Activated CD8-positive, alpha-beta memory T cell treated with anti-CD3 and anti-CD28 coated beads, Interleukin-2, amount 10 ng/mL, durations not matched to agents 7 days and 5 days (primary cell): ENCODE measurements around the gene SIPA1L3. TPM values are rescaled to one million over a fixed set of nuclear protein-coding genes. Genes with fewer than 3 reads are reported as not detected.
"Not testable (repeated sequence)": the region's sequence is repeated elsewhere in the genome, so short reads cannot be mapped to it uniquely, and the experiment has no call there.

Source experiments
- ATAC-seq: fragments of 150-1000 bp; cut with Tn5 transposase; one replicate; pipeline ENCODE4 v1.10.0; 2021; ENCODE audit warnings: moderate library complexity
- CTCF ChIA-PET: fragments of 350-600 bp; sonication (Branson Sonifier 250); formaldehyde crosslinking; loops from one replicate; lab custom pipeline; 2021; ENCODE audit warnings: antibody characterized with exemption; lab: Charles Lee
- DNase-seq: peaks from one replicate; pipeline ENCODE4 v3.0.0-alpha.2; 2020
- H3K27ac Mint-ChIP-seq: one replicate; pipeline ENCODE4 v1.8.0; 2021; ENCODE audit warnings: mild to moderate bottlenecking, mixed read lengths
- H3K27me3 Mint-ChIP-seq: one replicate; pipeline ENCODE4 v1.8.0; 2021; ENCODE audit warnings: mixed read lengths
- H3K36me3 Mint-ChIP-seq: one replicate; pipeline ENCODE4 v1.8.0; 2021; ENCODE audit warnings: mild to moderate bottlenecking, mixed read lengths
- H3K4me1 Mint-ChIP-seq: one replicate; pipeline ENCODE4 v1.8.0; 2021; ENCODE audit warnings: mixed read lengths
- H3K4me3 Mint-ChIP-seq: one replicate; pipeline ENCODE4 v1.8.0; 2021; ENCODE audit warnings: mild to moderate bottlenecking, moderate library complexity, mixed read lengths
- H3K9me3 Mint-ChIP-seq: one replicate; pipeline ENCODE4 v1.8.0; 2022; ENCODE audit warnings: low read depth, mixed read lengths
- total RNA-seq, 2 experiments: library from RNA; stranded (reverse); gene quantifications; one replicate each; pipeline ENCODE4 v1.2.3, GENCODE V29; 2021

The SIPA1L3 gene
- total RNA-seq, 2 experiments from 2014 or later: 16.6 to 21.6 TPM

DNA sequence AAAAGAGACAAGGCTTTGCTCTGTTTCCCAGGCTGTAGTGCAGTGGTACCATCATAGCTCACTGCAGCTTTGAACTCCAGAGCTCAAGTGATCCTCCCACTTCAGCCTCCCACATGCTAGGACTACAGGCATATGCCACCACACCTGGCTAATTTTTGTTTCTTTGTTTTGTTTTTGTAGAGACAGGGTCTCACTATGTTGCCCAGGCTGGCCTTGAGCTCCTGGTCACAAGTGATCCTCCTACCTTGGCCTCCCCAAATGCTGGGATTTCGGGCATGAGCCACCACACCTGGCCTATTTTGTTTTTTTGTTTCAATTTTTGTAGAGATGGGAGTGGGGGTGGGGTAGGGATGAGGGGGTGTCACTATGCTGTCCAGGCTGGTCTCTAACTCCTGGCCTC, 7.6 kb upstream of the SIPA1L3 start:
- peaks cover 5% of the 10 kb centered on the region for H3K4me1 Mint-ChIP-seq
- no peak overlapping the region for H3K4me3 Mint-ChIP-seq
- no peaks in the 10 kb centered on the region for H3K27me3 Mint-ChIP-seq
- H3K27ac Mint-ChIP-seq: no peak overlapping the region
- ATAC-seq: no peak
- no peaks in the 10 kb centered on the region for H3K36me3 Mint-ChIP-seq
- DNase-seq: no peak
- no peaks in the 10 kb centered on the region for H3K9me3 Mint-ChIP-seq
- CTCF ChIA-PET: interaction anchor here (0.6 to 3.2 kb wide), 8 partner anchors 8 to 1573 kb away, joined by 3 to 18 read pairs (median 3); partner anchors contain the start of genes PSMD8, SIPA1L3 and WDR87

DNA sequence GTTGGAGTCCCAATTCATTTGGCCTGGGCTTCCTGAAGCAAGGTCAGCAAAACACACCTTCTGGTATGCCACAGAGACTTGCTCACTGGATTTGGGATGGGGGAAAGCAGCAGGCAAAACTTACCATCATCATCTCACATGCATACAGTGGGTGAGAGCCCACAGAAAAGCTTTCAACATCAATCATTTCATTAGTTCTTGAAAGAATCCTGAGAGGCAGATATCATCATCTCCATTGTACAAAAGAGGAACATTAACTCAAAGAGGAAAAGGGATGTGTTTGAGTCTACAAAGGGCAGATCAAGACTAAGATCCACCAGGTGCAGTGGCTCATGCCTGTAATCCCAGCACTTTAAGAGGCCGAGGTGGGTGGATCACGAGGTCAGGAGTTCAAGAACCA, 7.0 kb upstream of the SIPA1L3 start:
- H3K4me3 Mint-ChIP-seq: no peak overlapping the region
- CTCF ChIA-PET: interaction anchor here (0.6 to 3.4 kb wide), 7 partner anchors 7 to 1574 kb away, joined by 3 to 29 read pairs (median 3); partner anchors contain the start of genes SIPA1L3 and WDR87
- no peak for ATAC-seq
- H3K9me3 Mint-ChIP-seq: no peaks in the 10 kb centered on the region
- H3K27me3 Mint-ChIP-seq: no peaks in the 10 kb centered on the region
- no peak for DNase-seq
- H3K36me3 Mint-ChIP-seq: no peaks in the 10 kb centered on the region
- H3K27ac Mint-ChIP-seq: no peak overlapping the region
- peaks cover 5% of the 10 kb centered on the region for H3K4me1 Mint-ChIP-seq

DNA sequence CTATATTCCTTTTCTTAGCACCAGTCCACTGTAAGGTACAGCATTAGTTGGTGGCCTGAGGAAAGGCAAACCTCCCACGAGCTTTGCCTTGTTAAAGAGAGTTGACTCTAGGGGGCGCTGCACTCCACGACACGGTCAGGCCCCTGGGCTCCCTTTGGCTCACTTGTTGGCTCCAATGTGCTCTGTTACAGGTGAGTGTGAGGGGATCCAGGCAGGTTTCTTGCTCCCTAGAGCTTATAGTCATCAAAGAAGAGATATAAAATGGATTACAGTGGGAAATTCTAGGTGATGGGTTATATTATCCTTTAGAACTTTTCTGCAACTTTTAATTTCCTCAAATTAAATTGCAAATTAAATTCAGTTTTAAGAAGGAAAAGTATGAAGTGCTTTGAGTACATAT, 4.3 kb upstream of the SIPA1L3 start:
- no peak overlapping the region for H3K4me3 Mint-ChIP-seq
- H3K27me3 Mint-ChIP-seq: no peaks in the 10 kb centered on the region
- no peak for ATAC-seq
- peak; percentile 87 for DNase-seq
- no peak overlapping the region for H3K27ac Mint-ChIP-seq
- peaks cover 6% of the 10 kb centered on the region for H3K4me1 Mint-ChIP-seq
- H3K36me3 Mint-ChIP-seq: no peaks in the 10 kb centered on the region
- H3K9me3 Mint-ChIP-seq: no peaks in the 10 kb centered on the region
- CTCF ChIA-PET: interaction anchor here (0.6 to 3.7 kb wide), 42 partner anchors 13 to 500 kb away, joined by 3 to 29 read pairs (median 4); partner anchors contain the start of genes CATSPERG, FAM98C, GGN and KCNK6

DNA sequence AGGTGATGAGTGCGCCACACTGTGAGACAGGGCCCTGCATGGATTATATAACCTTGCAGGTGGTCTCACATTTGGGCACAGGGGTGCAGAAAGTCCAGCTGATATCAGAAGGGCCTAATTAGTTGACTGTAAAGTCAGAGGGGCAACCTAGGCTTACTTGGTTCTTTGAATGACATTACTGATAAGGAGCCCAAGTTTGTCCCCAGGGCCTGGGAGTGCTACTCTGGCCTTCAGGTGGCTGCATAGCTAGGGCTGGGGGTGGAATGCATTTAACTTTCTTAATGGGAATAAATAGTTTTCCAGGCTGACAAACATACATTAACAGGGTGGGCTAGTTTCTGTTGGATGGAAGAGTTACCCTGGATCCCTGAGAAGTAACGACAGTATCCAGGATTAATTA, 3.9 kb upstream of the SIPA1L3 start:
- Mint-ChIP-seq H3K4me3 (no peak overlapping the region), H3K4me1 (peaks cover 10% of the 10 kb centered on the region), H3K27me3 (no peaks in the 10 kb centered on the region), H3K27ac (no peak overlapping the region), H3K9me3 (no peaks in the 10 kb centered on the region), H3K36me3 (no peaks in the 10 kb centered on the region)
- CTCF ChIA-PET: interaction anchor here (0.6 to 3.7 kb wide), 34 partner anchors 16 to 586 kb away, joined by 3 to 29 read pairs (median 6); partner anchors contain the start of genes CATSPERG, GGN, KCNK6 and PSMD8
- DNase-seq (no peak), ATAC-seq (no peak)

DNA sequence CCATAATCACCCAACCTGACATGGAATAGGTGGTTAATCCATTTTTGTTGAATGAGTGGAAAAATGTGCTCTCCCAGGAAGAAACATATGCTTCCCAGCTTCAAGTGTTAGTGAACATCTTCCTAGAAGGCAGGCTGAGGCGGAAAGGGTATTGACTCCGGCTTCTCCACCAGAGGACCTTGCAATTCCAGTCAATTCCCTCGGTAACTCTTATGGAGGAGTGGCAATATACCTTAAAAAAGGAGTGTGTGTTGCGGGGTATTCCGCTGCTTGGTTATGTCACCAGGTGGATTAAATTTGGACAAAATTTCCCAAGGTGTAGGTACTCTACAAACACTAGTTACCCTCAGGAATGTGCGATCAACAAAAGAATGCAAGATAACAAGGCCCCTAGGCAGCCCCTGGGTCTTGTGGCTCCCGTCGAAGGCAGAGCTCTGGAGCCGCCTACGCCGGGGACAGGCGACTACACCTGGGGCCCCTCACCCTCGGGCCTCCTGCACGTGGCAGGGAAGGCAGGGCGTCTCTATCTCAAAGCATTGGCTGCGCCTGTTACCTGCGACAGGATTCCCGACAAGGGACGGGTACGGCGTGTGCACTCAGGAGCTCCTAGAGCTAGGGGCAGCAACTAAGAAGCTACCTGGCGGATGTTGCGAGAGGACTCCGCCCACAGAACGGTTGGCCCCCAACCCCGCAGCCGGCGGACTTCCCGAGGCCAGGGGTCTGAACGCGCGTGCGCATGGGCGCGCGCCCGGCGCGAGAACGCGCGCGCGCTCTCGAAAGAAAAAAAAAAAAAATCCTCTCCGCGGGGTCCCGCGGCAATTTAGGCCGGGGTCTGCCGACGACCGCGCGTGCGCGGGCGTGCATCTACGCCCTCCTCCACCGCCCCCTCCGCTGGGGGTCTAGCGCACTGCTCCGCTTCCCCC, 801 bp upstream of the SIPA1L3 start, which contains the start of gene WDR87:
Gene WDR87 (minus strand): TSS at position 649 of the 923 bp plus-strand sequence. CDS start 8,355 bp downstream, outside the sequence.
- Mint-ChIP-seq H3K27me3 (no peaks in the 10 kb centered on the region), H3K27ac (peak within 1 kb of the TSS; percentile 82), H3K4me3 (peak within 1 kb of the TSS; percentile 75), H3K4me1 (peaks cover 15% of the 10 kb centered on the region), H3K9me3 (no peaks in the 10 kb centered on the region), H3K36me3 (no peaks in the 10 kb centered on the region)
- CTCF ChIA-PET: interaction anchor here (0.7 to 2.8 kb wide), 17 partner anchors 8 to 497 kb away, joined by 3 to 18 read pairs (median 4); partner anchors contain the start of genes CATSPERG, FAM98C and PSMD8
- DNase-seq (peak; percentile 58), ATAC-seq (peak; percentile 20)

DNA sequence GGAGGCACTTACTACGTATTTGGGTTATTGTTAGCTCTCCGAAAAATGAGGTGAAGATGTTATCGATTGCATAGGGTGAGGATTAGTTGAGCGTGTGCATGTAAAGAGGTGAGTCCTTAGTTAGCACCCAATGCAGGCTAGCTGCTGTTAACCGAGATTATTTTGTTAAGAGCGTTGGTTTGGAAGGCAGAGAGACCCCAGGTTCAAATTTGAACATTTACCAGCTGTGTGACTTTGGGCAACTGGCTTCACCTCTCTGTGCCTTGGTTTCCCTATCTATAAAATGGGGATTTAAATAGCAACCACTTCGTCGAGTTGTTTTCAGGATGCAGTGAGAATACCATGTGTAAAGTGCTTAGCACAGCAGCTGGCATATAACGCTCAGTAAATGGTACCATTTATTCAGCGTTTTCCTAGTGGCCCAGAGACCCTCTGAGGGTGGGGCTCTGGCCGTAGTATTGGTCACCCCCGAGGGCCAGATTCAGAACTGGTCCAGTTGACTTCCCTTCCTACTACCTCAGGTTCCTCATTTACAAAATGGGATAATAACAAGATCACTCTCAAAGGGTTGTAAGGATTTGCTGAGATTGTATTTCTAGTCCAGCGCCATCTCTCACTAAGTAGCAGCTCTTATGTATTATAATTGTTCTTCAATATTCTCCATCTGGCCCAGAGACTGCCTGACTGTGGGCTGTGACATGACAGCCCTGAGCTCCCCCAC, 887 bp downstream of the SIPA1L3 start:
- Mint-ChIP-seq H3K27me3 (no peaks in the 10 kb centered on the region), H3K4me3 (peak overlapping the region; percentile 75), H3K36me3 (no peaks in the 10 kb centered on the region), H3K27ac (peak overlapping the region; percentile 9), H3K9me3 (no peaks in the 10 kb centered on the region), H3K4me1 (peaks cover 15% of the 10 kb centered on the region)
- CTCF ChIA-PET: interaction anchor here (0.8 to 2.8 kb wide), 11 partner anchors 10 to 467 kb away, joined by 3 to 18 read pairs (median 4); partner anchors contain the start of genes CATSPERG and PSMD8
- ATAC-seq: no peak
- DNase-seq: no peak

DNA sequence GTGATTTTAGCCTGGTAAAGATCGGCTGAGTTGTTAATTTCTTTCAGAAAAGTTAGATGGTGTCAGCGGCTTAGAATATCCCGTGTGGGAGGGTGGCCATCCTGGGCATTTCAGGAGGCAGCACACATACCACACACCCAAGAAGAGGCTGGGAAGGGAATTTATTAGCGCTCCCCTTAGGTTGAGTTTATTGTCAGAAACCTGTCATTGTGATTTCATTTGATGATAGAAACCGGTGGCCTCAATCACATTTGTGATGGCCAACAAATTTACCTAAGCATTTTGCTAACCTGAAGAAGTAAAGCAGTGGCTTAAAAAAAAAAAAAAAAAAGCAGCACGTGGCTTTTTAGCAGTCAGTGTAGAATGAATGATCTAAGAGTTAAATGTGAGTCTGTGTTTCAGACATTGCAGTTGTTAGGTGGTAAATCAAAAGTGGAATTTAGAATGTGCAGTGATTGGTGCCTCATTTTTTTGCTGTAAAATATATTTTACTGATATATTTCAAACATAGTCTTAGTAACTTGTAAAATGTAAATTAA, 2.7 kb downstream of the SIPA1L3 start:
- no peaks in the 10 kb centered on the region for H3K9me3 Mint-ChIP-seq
- peaks cover 15% of the 10 kb centered on the region for H3K4me1 Mint-ChIP-seq
- no peaks in the 10 kb centered on the region for H3K36me3 Mint-ChIP-seq
- CTCF ChIA-PET: interaction anchor here (0.6 kb wide), 1 partner anchor 175 kb away, joined by 5 read pairs; no protein-coding TSS in a partner anchor
- no peak overlapping the region for H3K4me3 Mint-ChIP-seq
- ATAC-seq (no peak), DNase-seq (no peak)
- H3K27me3 Mint-ChIP-seq: no peaks in the 10 kb centered on the region
- H3K27ac Mint-ChIP-seq: no peak overlapping the region

DNA sequence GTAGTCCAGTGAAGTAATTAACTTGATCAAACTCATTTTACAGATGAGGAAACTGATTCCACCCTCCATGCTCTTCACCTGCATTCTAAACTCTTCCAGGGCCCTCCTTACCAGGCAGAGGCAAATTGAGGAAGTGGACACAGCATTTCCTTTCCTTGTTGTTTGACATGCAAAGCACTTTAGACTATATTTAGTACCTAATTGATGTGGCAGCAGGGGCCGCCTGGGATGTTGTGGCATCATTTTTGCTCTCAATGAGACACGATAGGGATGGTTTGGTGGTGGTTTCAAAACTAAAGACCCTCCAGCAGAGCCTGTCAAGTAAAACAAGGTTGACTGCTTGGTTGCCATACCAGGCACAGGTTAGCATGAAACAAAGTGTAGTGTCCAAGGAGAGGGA, 7.9 kb downstream of the SIPA1L3 start:
- no peak overlapping the region for H3K4me3 Mint-ChIP-seq
- CTCF ChIA-PET: interaction anchor here (1.1 kb wide), 1 partner anchor 16 kb away, joined by 3 read pairs; no protein-coding TSS in a partner anchor

DNA sequence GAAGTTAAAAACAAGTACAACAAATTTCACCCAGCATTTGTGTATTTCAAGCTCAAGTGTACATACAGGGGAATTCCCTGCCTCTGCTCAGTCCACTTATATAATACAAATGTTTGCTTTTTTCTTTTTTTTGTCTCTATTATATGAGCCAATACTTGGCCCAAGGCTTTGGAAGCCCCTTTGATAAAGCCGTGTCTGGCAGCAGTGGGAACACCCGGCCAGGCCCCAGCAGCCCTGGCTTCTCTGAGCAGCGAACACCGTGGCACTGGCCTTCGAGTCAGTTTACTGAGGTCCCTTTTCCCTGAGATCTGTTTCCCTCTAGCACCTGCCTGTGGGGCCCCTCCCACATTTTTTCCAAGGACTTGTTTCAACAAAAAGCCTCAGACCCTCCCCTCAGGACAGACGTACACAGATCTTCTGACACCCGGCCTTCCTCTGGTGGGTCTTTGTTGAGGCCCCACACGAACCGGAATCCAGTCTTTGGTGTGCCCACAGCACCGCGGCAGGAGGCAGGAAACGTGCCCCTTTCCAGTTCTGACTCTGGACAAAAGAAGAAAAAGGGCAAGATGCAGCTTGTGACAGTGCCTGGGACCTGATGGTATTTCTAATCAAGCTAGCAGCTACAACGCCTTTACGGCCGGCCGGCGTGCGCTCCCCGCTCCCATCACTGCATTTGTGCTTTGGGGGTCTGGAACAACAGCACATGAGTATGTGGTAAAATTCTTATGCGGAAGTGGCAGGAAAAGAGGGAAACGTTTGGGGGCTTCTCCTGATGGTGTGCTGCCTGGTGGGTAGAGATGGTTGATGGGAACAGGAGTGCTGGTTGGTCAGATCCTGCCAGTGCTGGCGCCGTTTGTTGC, 13.8 kb downstream of the SIPA1L3 start:
- CTCF ChIA-PET: interaction anchor here (2.7 kb wide), 1 partner anchor 19 kb away, joined by 10 read pairs; no protein-coding TSS in a partner anchor
- DNase-seq (no peak), ATAC-seq (no peak)
- H3K4me1 Mint-ChIP-seq: peaks cover 7% of the 10 kb centered on the region
- H3K9me3 Mint-ChIP-seq: no peaks in the 10 kb centered on the region
- H3K27me3 Mint-ChIP-seq: no peaks in the 10 kb centered on the region
- H3K4me3 Mint-ChIP-seq: no peak overlapping the region
- peaks cover 4% of the 10 kb centered on the region for H3K36me3 Mint-ChIP-seq
- H3K27ac Mint-ChIP-seq: no peak overlapping the region

More for the DNA sequence above, 7.9 kb downstream of the SIPA1L3 start:
- ATAC-seq: no peak
- peak overlapping the region; percentile 23 for H3K27ac Mint-ChIP-seq
- H3K27me3 Mint-ChIP-seq: no peaks in the 10 kb centered on the region
- peaks cover 2% of the 10 kb centered on the region for H3K36me3 Mint-ChIP-seq
- peaks cover 6% of the 10 kb centered on the region for H3K4me1 Mint-ChIP-seq
- DNase-seq: no peak
- no peaks in the 10 kb centered on the region for H3K9me3 Mint-ChIP-seq

DNA sequence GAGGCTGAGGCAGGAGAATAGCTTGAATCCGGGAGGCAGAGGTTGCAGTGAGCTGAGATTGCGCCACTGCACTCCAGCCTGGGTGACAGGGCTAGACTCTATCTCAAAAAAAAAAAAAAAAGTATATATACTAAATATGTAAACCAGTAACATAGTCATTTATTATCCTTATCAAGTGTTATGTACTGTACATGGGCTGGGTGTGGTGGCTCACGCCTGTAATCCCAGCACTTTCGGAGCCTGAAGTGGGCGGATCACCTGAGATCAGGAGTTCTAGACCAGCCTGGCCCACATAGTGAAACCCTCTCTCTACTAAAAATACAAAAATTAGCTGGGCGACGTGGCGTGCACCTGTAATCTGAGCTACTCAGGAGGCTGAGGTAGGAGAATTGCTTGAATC, 17.6 kb downstream of the SIPA1L3 start:
- H3K4me1 Mint-ChIP-seq, H3K9me3 Mint-ChIP-seq, ATAC-seq, H3K4me3 Mint-ChIP-seq, CTCF ChIA-PET, DNase-seq, H3K27ac Mint-ChIP-seq, H3K27me3 Mint-ChIP-seq, H3K36me3 Mint-ChIP-seq: not testable (repeated sequence)

DNA sequence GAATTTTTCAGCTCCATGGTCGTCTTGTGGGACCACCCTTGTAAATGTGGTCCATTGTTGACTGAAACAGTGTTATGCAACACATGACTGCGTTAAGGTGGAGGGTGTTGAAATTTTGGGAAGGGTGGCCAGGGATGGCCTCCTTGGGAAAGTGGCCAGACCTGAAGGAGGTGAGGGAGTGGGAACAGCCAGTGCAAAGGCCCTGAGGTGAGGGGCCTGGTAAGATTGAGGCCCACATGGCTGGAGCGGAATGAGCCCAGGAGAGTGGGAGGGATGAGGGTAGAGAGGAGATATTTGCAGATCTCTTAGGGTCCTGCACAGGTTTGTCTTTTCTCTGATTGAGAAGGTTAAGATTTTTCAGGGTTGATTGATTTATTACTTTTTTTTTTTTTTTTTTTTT, 18.2 kb downstream of the SIPA1L3 start:
- Mint-ChIP-seq H3K27me3 (no peaks in the 10 kb centered on the region), H3K4me3 (no peak overlapping the region), H3K4me1 (peaks cover 7% of the 10 kb centered on the region), H3K36me3 (peaks cover 2% of the 10 kb centered on the region), H3K9me3 (no peaks in the 10 kb centered on the region), H3K27ac (no peak overlapping the region)
- DNase-seq (no peak), ATAC-seq (no peak)
- CTCF ChIA-PET: no interaction called here

DNA sequence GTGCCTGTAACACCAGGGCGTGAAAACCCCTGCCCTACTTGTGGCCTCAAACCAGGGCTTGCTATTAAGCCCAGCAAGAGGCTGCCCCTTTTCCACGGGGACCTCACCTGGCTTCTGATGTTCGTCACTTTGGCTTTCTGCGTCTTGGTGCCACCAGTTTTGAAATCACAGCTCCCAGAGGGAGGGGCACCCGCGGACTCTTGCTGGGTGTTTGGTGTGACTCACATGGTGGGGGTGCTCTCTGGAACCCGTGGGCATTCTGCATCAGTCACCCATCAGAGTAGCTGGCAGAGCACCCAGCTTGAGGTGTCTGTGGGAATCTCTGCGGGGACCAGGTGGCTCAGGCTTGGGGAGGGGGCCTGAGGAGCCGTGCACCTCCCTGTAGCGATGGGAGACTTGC, 19.2 kb downstream of the SIPA1L3 start:
- Mint-ChIP-seq H3K9me3 (no peaks in the 10 kb centered on the region), H3K27ac (no peak overlapping the region)
- CTCF ChIA-PET: no interaction called here

More for the DNA sequence above, 19.2 kb downstream of the SIPA1L3 start:
- H3K4me1 Mint-ChIP-seq: peaks cover under 1% of the 10 kb centered on the region
- H3K27me3 Mint-ChIP-seq: no peaks in the 10 kb centered on the region
- ATAC-seq: no peak
- no peak for DNase-seq
- H3K4me3 Mint-ChIP-seq: no peak overlapping the region
- H3K36me3 Mint-ChIP-seq: peaks cover 7% of the 10 kb centered on the region
